Caco-2 (cell line): ENCODE measurements around the gene TAB3. TPM values are rescaled to one million over a fixed set of nuclear protein-coding genes. Genes with fewer than 3 reads are reported as not detected.

Experiments used
- BruUV-seq: library from RNA; stranded (reverse); fragments of 400-500 nt; replicated peaks from 2 replicates; lab custom pipeline; 2021; lab: Mats Ljungman, UMichigan
- CTCF ChIA-PET: fragments of 300-600 bp; sonication (Branson Sonifier 250); formaldehyde crosslinking; loops from one replicate; lab custom pipeline; 2022; ENCODE audit warnings: antibody characterized with exemption; lab: Charles Lee
- POLR2A ChIA-PET: fragments of 300-600 bp; sonication (Branson Sonifier 250); formaldehyde crosslinking; loops from one replicate; lab custom pipeline; 2022; ENCODE audit warnings: antibody characterized with exemption; lab: Charles Lee
- DNase-seq, 2 experiments: peaks; one replicate each; pipeline versions ENCODE4 v3.0.0 to v3.0.0-alpha.2; 2020 to 2022
- H3K27me3 ChIP-seq: replicated peaks from 2 replicates; pipeline ENCODE4 v1.6.0; 2011; ENCODE audit warnings: low read length; ENCODE audit not compliant: control insufficient read depth, insufficient read depth
- H3K36me3 ChIP-seq: 2 replicates; pipeline ENCODE4 v1.5.1; 2011; ENCODE audit warnings: low read length; ENCODE audit not compliant: control insufficient read depth, insufficient read depth
- H3K4me1 ChIP-seq: fragments of 250-450 bp; sonication (Bioruptor Pico); 2 replicates; pipeline ENCODE4 v1.5.1; 2020; ENCODE audit warnings: mild to moderate bottlenecking
- H3K4me3 ChIP-seq: 2 replicates; pipeline ENCODE4 v1.5.1; 2011; ENCODE audit warnings: low read depth, mild to moderate bottlenecking, control low read depth, low read length
- H3K9me3 ChIP-seq: fragments of 250-450 bp; sonication (Bioruptor Pico); 2 replicates; pipeline ENCODE4 v1.5.1; 2020; ENCODE audit warnings: mild to moderate bottlenecking, moderate library complexity
- H3K27ac Mint-ChIP-seq: one replicate; pipeline ENCODE4 v1.8.0; 2022; ENCODE audit warnings: mixed read lengths; ENCODE audit not compliant: unreplicated experiment
- H3K27me3 Mint-ChIP-seq: one replicate; pipeline ENCODE4 v1.8.0; 2022; ENCODE audit warnings: mixed read lengths; ENCODE audit not compliant: insufficient read depth, unreplicated experiment
- H3K36me3 Mint-ChIP-seq: one replicate; pipeline ENCODE4 v1.8.0; 2022; ENCODE audit warnings: mild to moderate bottlenecking, mixed read lengths; ENCODE audit not compliant: insufficient read depth, unreplicated experiment
- H3K4me1 Mint-ChIP-seq: one replicate; pipeline ENCODE4 v1.8.0; 2022; ENCODE audit warnings: low read depth, mixed read lengths; ENCODE audit not compliant: unreplicated experiment
- H3K4me3 Mint-ChIP-seq: one replicate; pipeline ENCODE4 v1.8.0; 2022; ENCODE audit warnings: mild to moderate bottlenecking, moderate library complexity, mixed read lengths; ENCODE audit not compliant: unreplicated experiment
- H3K9me3 Mint-ChIP-seq: one replicate; pipeline ENCODE4 v1.8.0; 2022; ENCODE audit warnings: mixed read lengths; ENCODE audit not compliant: unreplicated experiment
- CTCF ChIP-seq, 2 experiments: fragments of 200-600 bp in 1 of 2; IDR thresholded peaks; 1 replicate in 1 of 2; 2 replicates in 1 of 2; pipeline versions ENCODE4 v1.5.1 to v1.8.0; 2011 to 2022; ENCODE audit warnings: antibody characterized with exemption in 1 of 2, control low read depth in 1 of 2, inconsistent platforms in 1 of 2, low read depth in 1 of 2, low read length in 1 of 2, mild to moderate bottlenecking in 1 of 2, moderate library complexity in 1 of 2; ENCODE audit not compliant: insufficient read depth in 1 of 2, severe bottlenecking in 1 of 2, unreplicated experiment in 1 of 2
- intact Hi-C: fragments of 100-400 bp; cut with micrococcal nuclease; formaldehyde crosslinking; loops from one replicate; pipeline ENCODE4 v1.10.0; 2022; ENCODE audit not compliant: unreplicated experiment
- total RNA-seq: library from RNA; stranded (reverse); gene quantifications from 2 replicates; pipeline ENCODE4 v1.2.3, GENCODE V29; 2022

The TAB3 gene
- total RNA-seq, 1 experiment from 2014 or later, result 14.8 TPM

- H3K4me3 ChIP-seq, result peak overlapping the region; percentile 82
- no peaks in the 10 kb centered on the region for H3K27me3 ChIP-seq
- no peaks in the 10 kb centered on the region for H3K9me3 ChIP-seq
- no peak for DNase-seq
- H3K4me3 Mint-ChIP-seq, result peak overlapping the region; percentile 95
- no peaks in the 10 kb centered on the region for H3K9me3 Mint-ChIP-seq
- no peak for TF ChIP-seq CTCF (IDR thresholded peaks at IDR 0.05; ENCODE audit: insufficient read depth in 1 of 2, low read depth in 1 of 2, low read length in 1 of 2, severe bottlenecking in 1 of 2, unreplicated experiment in 1 of 2)
- peaks cover 16% of the 10 kb centered on the region for H3K4me1 Mint-ChIP-seq
- no TSS peak for BruUV-seq
- intact Hi-C loops, result loop anchor here (2.0 kb wide), 2 partner anchors 53 to 139 kb away; no protein-coding TSS in a partner anchor
- H3K4me1 ChIP-seq, result peaks cover 7% of the 10 kb centered on the region
- H3K36me3 Mint-ChIP-seq, result peaks cover 7% of the 10 kb centered on the region
- H3K36me3 ChIP-seq, result no peaks in the 10 kb centered on the region
- POLR2A ChIA-PET, result no interaction called here
- H3K27me3 Mint-ChIP-seq, result no peaks in the 10 kb centered on the region
- no peak overlapping the region for H3K27ac Mint-ChIP-seq
- CTCF ChIA-PET, result no interaction called here
Observed at GRCh38 chrX:30887721-30888120, 1.3 kb downstream of the TAB3 start.

GRCh38 chrX:30887288-30887687 lies 1.8 kb downstream of the TAB3 start:
- Mint-ChIP-seq H3K9me3 (no peaks in the 10 kb centered on the region), H3K27me3 (no peaks in the 10 kb centered on the region), H3K4me3 (no peak overlapping the region), H3K36me3 (peaks cover 7% of the 10 kb centered on the region), H3K27ac (no peak overlapping the region), H3K4me1 (peaks cover 16% of the 10 kb centered on the region)
- Histone ChIP-seq H3K36me3 (no peaks in the 10 kb centered on the region), H3K4me1 (peaks cover 3% of the 10 kb centered on the region), H3K4me3 (no peak overlapping the region; the same call in 1 of the 2 replicates), H3K27me3 (no peaks in the 10 kb centered on the region), H3K9me3 (no peaks in the 10 kb centered on the region)
- ChIA-PET CTCF (no interaction called here), POLR2A (no interaction called here)
- TF ChIP-seq CTCF (IDR thresholded peaks at IDR 0.05; ENCODE audit: insufficient read depth in 1 of 2, low read depth in 1 of 2, low read length in 1 of 2, severe bottlenecking in 1 of 2, unreplicated experiment in 1 of 2), result no peak
- DNase-seq, result no peak
- intact Hi-C loops, result no loop called here
- BruUV-seq, result no TSS peak

- DNase-seq, result no peak
- H3K27ac Mint-ChIP-seq, result no peak overlapping the region
- Histone ChIP-seq H3K4me3 (no peak overlapping the region), H3K36me3 (no peaks in the 10 kb centered on the region), H3K9me3 (no peaks in the 10 kb centered on the region), H3K4me1 (no peaks in the 10 kb centered on the region), H3K27me3 (no peaks in the 10 kb centered on the region)
- intact Hi-C loops, result no loop called here
- no peak overlapping the region for H3K4me3 Mint-ChIP-seq
- peaks cover 7% of the 10 kb centered on the region for H3K36me3 Mint-ChIP-seq
- ChIA-PET CTCF (no interaction called here), POLR2A (no interaction called here)
- BruUV-seq, result no TSS peak
- no peaks in the 10 kb centered on the region for H3K9me3 Mint-ChIP-seq
- no peak for TF ChIP-seq CTCF (IDR thresholded peaks at IDR 0.05; ENCODE audit: insufficient read depth in 1 of 2, low read depth in 1 of 2, low read length in 1 of 2, severe bottlenecking in 1 of 2, unreplicated experiment in 1 of 2)
- peaks cover 17% of the 10 kb centered on the region for H3K4me1 Mint-ChIP-seq
- H3K27me3 Mint-ChIP-seq, result no peaks in the 10 kb centered on the region
Observed at GRCh38 chrX:30885136-30885535, 3.9 kb downstream of the TAB3 start.
